SIG-M5 (cell line): ENCODE results near the gene PCBP1.
"Not testable (repeated sequence)": the region's sequence is repeated elsewhere in the genome, so short reads cannot be mapped to it uniquely, and the experiment has no call there.

Experiments used
- DNase-seq: peaks from one replicate; lab custom pipeline; 2025; lab: John Stamatoyannopoulos, UW

The PCBP1 gene

DNA sequence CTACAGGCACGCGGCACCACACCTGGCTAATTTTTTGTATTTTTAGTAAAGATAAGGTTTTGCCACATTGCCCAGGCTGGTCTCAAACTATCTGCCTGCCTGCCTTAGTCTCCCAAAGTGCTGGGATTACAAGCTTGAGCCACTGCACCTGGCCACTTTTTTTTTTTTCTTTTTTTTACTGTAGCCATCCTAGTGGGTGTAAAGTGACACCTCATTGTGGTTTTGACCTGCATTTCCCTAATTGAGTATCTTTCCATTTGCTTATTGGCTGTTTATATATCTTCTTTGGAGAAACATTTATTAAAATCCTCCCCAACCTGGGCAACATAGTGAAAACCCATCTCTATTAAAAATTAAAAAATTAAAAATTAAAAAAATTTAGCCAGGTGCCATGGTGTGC lies 12.0 kb downstream of the PCBP1 start:
- DNase-seq, result no peak

DNA sequence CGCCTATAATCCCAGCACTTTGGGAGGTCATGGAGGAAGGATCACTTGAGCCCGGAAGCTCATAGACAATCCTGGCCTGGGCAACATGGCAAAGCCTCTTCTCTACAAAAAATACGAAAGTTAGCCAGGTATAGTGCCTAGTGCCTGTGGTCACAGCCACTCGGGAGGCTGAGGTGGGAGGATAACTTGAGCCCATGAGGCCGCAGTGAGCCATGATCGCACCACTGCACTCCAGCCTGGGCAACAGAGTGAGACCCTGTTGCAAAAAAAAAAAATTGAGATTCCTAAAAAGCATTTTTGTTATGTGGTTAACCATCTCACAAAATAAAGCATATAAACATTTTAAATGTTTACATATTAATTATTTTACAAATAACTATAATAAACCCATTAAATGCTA lies 13.9 kb downstream of the PCBP1 start:
- DNase-seq, result no peak

GRCh38 chr2:70101686-70102085 lies 14.4 kb downstream of the PCBP1 start:
- DNase-seq, result not testable (repeated sequence)

DNA sequence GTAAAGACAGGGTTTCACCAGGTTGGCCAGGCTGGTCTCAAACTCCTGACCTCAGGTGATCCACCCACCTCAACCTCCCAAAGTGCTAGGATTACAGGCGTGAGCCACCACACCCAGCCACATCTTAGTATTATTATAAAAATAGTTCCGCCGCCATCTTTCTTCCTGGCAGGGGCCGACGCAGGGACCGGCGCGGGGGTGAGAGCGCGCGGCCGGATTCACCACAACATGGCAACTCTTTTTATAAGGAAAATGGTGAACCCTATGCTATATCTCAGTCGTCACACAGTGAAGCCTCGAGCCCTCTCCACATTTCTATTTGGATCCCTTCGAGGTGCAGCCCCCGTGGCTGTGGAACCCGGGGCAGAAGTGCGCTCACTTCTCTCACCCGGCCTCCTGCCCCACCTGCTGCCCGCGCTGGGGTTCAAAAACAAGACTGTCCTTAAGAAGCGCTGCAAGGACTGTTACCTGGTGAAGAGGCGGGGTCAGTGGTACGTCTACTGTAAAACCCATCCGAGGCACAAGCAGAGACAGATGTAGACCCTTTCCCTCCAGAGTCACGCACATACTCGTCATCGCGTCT lies 15.1 kb downstream of the PCBP1 start:
- not testable (repeated sequence) for DNase-seq

GRCh38 chr2:70103531-70104061 lies 16.3 kb downstream of the PCBP1 start:
- no peak for DNase-seq

- DNase-seq, result no peak
Measured at GRCh38 chr2:70104231-70105111, 17.2 kb downstream of the PCBP1 start.

DNA sequence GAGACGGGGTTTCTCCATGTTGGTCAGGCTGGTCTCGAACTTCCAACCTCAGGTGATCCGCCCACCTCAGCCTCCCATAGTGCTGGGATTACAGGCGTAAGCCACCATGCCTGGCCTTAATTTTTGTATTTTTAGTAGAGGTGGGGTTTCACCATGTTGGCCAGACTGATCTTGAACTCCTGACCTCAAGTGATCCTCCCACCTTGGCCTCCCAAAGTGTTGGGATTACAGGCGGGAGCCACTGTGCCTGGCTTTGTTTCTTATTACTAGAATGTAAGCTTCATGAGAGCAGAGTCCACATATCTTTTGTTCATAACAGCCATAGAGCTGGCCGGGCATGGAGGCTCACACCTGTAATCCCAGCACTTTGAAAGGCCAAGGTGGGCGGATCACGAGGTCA lies 18.9 kb downstream of the PCBP1 start:
- DNase-seq, result not testable (repeated sequence)

DNA sequence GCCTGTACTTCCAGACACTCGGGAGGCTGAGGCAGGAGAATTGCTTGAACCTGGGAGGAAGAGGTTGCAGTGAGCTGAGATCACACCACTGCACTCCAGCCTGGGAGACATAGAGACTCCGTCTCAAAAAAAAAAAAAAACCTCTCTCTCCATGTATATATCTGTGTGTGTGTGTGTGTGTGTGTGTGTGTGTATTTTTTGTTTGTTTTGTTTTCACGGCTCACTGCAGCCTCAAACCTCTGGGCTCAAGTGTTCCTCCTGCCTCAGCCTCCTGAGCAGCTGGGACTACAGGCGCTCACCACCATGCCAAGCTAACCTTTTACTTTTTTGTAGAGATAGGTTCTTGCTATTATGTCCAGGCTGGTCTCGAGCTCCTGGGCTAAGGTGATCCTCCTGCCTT lies 23.1 kb downstream of the PCBP1 start:
- DNase-seq, result not testable (repeated sequence)

DNA sequence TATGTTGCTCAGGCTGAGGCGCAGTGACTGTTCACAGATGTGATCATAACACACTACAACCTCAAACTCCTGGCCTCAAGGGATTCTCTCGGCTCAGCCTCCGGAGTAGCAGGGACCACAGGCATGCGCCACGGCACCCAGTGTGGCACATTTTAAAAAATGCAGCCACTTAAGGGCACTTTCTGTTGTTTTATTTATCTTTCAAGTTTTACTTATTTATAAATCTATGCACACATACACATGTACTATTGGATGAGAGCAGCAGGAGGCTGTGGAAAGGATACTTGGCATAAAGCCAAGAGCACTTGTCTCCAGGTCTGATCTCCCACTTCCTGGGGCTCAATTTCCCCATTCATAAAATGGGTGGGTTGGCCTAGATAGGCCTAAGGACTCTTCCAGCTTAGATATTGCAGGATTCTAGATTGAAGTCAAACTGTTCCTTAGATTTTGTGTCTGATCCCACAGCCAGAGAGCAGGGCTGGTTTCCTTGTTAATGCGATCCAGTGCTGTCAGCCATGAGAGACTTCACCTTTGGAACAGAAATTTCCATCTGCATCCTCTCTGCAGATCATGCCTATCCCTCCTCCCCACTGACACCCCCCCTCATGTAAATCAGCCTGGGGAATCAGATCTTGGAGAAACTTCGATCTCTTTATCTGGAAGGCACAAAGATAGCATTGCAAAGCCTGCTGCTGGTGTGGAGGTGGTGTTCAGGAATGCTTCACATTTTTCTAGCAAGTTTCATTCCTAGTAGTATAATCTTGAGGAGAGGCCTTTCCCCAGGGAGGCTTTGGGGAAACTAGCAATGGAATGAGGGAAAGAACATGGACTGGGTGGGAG lies 24.7 kb downstream of the PCBP1 start:
- DNase-seq, result no peak

DNA sequence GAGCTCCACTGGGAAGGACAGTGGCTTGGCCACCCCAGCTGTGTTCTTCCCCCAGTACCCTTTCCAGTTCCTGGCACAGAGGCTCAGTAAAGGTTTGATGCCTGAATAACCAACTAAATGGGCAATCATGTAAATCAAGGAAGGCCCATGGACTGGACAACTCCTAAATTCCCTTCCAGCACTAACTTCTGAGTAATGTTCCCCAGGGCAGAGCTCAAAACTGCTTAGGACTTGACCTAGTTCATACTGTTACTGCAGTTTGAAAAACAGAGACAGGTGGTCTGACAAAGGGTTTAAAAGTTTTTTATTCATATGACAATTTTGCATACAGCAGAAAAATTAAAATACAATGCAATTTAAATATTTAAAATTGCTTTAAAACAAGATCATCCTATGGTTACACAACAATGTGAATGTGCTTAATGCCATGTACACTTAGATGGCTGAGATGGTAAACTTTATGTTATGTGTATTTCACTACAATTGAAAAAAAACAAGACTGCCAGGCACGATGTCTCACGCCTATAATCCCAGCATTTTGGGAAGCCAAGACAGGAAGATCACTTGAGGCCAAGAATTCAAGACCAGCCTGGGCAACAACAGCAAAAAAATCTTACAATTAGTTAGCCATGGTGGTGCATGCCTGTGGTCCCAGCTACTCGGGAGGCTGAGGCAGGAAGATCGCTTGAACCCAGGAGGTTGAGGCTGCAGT lies 26.2 kb downstream of the PCBP1 start:
- no peak for DNase-seq

- DNase-seq, result no peak
Measured at GRCh38 chr2:70115646-70116442, 28.6 kb downstream of the PCBP1 start.

GRCh38 chr2:70116936-70117552 lies 29.8 kb downstream of the PCBP1 start:
- no peak for DNase-seq

- DNase-seq, result no peak
Measured at GRCh38 chr2:70118798-70119454, 31.6 kb downstream of the PCBP1 start.

- no peak for DNase-seq
Measured at GRCh38 chr2:70121627-70122372, 34.5 kb downstream of the PCBP1 start.

DNA sequence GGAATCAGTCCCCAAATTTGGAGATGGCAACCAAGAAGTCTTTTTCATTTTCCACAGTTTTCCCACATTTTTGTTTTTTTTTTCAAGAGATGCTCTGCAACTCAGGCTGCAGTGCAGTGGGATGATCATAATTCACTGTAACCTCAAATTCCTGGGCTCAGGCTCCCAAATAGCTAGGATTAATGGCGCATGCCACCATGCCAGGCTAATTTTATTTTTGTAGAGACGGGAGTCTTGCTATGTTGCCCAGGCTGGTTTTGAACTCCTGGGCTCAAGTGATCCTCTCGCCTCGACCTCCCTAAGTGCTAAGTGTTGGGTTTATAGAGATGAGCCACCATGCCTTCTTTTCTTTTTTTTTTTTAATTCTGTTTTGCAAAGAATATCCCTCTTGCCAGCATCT lies 35.2 kb downstream of the PCBP1 start:
- no peak for DNase-seq

DNA sequence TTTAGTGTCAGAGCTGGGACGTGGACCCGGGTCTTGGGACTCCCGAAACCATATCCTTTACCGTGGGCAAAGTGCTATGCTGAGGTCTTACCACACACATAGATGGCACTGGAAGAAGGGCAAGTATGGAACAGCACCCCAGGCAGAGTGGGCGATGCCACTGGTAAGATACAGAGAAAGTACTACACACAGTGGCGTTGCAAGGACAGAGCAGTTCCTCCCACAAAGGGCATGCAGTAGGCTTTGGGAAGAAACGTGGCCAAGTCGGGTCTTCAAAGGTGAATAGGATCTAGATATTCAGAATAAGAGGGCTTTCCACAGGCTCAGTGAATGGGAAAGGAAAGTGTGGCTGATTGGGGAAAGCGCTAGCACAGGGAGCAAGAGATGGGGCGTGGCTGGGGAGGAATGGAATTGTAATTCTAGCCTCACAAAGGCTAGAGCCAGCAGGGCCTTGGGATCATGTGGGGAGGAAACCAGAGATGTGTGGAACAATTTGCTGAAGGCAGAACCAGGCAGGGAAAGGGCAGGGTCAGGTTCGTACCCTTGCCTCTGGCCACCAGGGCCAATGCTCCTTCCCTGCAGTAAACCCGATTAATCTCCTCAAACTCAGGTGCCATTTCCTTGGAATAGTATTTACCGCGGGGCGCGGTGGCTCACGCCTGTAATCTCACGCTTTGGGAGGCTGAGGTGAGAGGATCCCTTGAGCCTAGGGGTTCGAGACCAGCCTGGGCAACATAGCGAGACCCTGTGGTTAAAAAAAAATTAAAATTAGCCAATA lies 36.0 kb downstream of the PCBP1 start:
- no peak for DNase-seq

DNA sequence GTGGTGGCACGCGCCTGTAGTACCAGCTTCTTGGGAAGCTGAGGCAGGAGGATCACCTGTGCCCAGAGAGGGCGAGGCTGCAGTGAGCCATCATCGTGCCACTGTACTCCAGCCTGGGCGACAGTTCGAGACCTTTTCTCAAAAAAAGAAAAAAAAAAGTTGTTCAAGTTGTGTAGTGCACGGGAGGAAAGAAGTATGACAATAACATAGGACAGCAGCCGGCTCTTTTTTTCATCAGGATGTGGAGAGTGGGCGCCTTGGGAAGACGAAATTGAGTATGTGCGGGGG lies 36.5 kb downstream of the PCBP1 start:
- no peak for DNase-seq

GRCh38 chr2:70124983-70125480 lies 37.8 kb downstream of the PCBP1 start:
- peak; percentile 30 for DNase-seq
